ENCODE results near the gene DMXL1. TPM values are rescaled to one million over a fixed set of nuclear protein-coding genes. Genes with fewer than 3 reads are reported as not detected.

DMXL1 gene
- total and polyA plus RNA-seq, 4 donors: 4.3 to 38.1 (median 25.1) TPM

DNA sequence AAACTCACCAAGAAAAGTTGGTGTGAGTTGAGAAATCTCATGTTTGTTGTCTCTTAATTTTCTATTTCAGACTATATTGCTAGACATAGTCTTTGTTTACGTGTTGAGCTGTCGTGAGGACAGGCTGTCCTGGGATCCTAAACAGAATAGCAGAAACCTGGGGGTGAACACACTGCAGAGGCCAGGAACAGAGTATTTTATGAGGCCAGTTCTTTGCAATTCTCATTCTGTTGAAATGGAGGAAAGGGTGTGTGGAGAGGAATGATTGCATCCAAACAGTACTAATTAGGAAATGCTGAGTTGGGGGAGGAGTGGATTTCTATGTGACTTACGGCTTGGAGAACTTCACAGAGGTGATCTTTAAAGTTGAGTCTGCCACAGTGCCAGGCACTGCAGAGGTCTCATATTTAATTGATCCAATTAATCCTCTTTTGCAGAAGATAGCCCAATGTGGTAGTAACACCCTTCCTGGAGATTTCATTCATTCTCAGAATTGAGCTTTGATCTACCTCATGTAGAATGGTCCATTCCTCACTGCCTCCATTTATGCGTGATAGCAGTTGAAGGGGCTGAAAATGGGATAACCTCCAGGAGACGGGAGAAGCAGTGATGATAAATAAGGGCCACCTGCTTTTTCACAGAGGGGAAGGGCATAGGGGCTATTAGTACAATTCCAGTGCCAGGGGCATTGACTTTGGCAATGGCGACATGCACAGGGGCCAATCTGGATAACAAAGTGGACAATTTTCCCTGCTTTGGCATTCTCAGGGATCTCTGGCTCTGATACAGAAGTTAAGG, 200.3 kb downstream of the DMXL1 start:
- no peak overlapping the region for H3K4me3 ChIP-seq (ENCODE audit: low read depth in 1 of 3, low read length in 3 of 3)
- H3K36me3 ChIP-seq (ENCODE audit: control insufficient read depth in 4 of 4, insufficient read depth in 3 of 4, low read depth in 1 of 4, low read length in 3 of 4): no peaks in the 10 kb centered on the region
- no peak overlapping the region for H3K9ac ChIP-seq (ENCODE audit: low read depth in 1 of 2, low read length in 2 of 2)
- no peak overlapping the region for H3K27ac ChIP-seq (ENCODE audit: low read depth in 1 of 2, low read length in 2 of 2)
- H3K27me3 ChIP-seq (ENCODE audit: control insufficient read depth in 4 of 4, insufficient read depth in 4 of 4, low read length in 3 of 4): no peaks in the 10 kb centered on the region
- 81% methylated on average over 6 of the region's 6 CpGs for WGBS
- H3K9me3 ChIP-seq (ENCODE audit: control insufficient read depth in 4 of 4, low read length in 3 of 4): no peaks in the 10 kb centered on the region
- TF ChIP-seq SP1 (IDR thresholded peaks at IDR 0.05) (no peak), EGR1 (IDR thresholded peaks at IDR 0.05; ENCODE audit: low read depth in 2 of 2) (no peak), TAF1 (conservative IDR thresholded peaks at IDR 0.05) (no peak), RAD21 (IDR thresholded peaks at IDR 0.05) (no peak), HNF4G (IDR thresholded peaks at IDR 0.05) (no peak), HNF4A (conservative IDR thresholded peaks at IDR 0.05) (no peak), FOXA1 (IDR thresholded peaks at IDR 0.05) (no peak), FOXA2 (IDR thresholded peaks at IDR 0.05) (no peak), YY1 (IDR thresholded peaks at IDR 0.05) (no peak), ZBTB33 (IDR thresholded peaks at IDR 0.05) (no peak), GABPA (IDR thresholded peaks at IDR 0.05 in 1 of 2, conservative IDR thresholded peaks at IDR 0.05 in 1 of 2) (no peak), NR2F2 (IDR thresholded peaks at IDR 0.05) (no peak)
- TF ChIP-seq, protein P1, sequence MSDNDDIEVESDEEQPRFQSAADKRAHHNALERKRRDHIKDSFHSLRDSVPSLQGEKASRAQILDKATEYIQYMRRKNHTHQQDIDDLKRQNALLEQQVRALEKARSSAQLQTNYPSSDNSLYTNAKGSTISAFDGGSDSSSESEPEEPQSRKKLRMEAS (IDR thresholded peaks at IDR 0.05): no peak
- TF ChIP-seq, protein P2, sequence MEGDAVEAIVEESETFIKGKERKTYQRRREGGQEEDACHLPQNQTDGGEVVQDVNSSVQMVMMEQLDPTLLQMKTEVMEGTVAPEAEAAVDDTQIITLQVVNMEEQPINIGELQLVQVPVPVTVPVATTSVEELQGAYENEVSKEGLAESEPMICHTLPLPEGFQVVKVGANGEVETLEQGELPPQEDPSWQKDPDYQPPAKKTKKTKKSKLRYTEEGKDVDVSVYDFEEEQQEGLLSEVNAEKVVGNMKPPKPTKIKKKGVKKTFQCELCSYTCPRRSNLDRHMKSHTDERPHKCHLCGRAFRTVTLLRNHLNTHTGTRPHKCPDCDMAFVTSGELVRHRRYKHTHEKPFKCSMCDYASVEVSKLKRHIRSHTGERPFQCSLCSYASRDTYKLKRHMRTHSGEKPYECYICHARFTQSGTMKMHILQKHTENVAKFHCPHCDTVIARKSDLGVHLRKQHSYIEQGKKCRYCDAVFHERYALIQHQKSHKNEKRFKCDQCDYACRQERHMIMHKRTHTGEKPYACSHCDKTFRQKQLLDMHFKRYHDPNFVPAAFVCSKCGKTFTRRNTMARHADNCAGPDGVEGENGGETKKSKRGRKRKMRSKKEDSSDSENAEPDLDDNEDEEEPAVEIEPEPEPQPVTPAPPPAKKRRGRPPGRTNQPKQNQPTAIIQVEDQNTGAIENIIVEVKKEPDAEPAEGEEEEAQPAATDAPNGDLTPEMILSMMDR (IDR thresholded peaks at IDR 0.05; ENCODE audit: low read depth, low read length, missing input control): no peak
- TF ChIP-seq, protein P3, sequence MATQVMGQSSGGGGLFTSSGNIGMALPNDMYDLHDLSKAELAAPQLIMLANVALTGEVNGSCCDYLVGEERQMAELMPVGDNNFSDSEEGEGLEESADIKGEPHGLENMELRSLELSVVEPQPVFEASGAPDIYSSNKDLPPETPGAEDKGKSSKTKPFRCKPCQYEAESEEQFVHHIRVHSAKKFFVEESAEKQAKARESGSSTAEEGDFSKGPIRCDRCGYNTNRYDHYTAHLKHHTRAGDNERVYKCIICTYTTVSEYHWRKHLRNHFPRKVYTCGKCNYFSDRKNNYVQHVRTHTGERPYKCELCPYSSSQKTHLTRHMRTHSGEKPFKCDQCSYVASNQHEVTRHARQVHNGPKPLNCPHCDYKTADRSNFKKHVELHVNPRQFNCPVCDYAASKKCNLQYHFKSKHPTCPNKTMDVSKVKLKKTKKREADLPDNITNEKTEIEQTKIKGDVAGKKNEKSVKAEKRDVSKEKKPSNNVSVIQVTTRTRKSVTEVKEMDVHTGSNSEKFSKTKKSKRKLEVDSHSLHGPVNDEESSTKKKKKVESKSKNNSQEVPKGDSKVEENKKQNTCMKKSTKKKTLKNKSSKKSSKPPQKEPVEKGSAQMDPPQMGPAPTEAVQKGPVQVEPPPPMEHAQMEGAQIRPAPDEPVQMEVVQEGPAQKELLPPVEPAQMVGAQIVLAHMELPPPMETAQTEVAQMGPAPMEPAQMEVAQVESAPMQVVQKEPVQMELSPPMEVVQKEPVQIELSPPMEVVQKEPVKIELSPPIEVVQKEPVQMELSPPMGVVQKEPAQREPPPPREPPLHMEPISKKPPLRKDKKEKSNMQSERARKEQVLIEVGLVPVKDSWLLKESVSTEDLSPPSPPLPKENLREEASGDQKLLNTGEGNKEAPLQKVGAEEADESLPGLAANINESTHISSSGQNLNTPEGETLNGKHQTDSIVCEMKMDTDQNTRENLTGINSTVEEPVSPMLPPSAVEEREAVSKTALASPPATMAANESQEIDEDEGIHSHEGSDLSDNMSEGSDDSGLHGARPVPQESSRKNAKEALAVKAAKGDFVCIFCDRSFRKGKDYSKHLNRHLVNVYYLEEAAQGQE (IDR thresholded peaks at IDR 0.05): no peak
- TF ChIP-seq, protein P4, sequence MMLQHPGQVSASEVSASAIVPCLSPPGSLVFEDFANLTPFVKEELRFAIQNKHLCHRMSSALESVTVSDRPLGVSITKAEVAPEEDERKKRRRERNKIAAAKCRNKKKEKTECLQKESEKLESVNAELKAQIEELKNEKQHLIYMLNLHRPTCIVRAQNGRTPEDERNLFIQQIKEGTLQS (IDR thresholded peaks at IDR 0.05): no peak
- peaks cover 0 to 22% (median 4%) of the 10 kb centered on the region in 4 donors for H3K4me1 ChIP-seq (ENCODE audit: control insufficient read depth in 4 of 4, insufficient read depth in 4 of 4, low read length in 3 of 4)
- no peak for DNase-seq (ENCODE audit: low spot score)

Data from liver (tissue), 9 donors.